ENCODE data around the gene TMEM89. TPM values are rescaled to one million over a fixed set of nuclear protein-coding genes. Genes with fewer than 3 reads are reported as not detected.
A peak's percentile ranks its signal among the peaks of the same experiment; 100 is the strongest.

TMEM89 gene
- total and polyA plus RNA-seq, 2 of the 13 experiments (the other 11 are each of a cell fraction or from before 2014, with no cell fraction given), result 0.31 to 0.59 TPM

DNA sequence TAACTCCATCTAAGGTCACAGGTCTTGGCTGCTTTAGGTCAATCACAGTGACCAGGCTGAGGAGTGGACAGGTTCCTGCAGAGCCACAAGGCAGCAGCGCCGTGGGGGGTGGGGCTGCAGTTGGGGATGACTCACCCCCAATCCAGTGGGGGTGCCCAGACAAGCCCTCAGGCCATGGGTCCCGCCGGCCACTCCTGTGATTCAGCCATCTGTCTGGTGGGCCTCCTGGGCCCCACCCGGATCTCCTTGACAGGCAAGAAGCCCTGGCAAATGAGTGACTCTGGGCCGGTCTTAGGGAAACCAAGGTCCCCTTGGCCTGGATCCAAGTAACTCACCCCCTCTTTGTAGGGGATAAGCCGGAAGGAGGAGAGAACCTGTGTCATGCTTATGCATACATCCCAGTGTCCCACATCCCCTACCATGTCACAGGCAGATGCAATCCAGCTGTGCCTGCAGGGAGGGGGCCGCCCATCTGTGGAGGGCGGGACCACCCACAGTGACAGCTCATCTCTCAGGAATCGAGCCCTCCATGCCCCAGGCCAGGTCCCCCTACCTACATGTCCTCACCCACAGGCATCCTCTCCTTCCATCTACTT is 25.9 kb downstream of the TMEM89 start (continued):
- TF ChIP-seq, protein P1, sequence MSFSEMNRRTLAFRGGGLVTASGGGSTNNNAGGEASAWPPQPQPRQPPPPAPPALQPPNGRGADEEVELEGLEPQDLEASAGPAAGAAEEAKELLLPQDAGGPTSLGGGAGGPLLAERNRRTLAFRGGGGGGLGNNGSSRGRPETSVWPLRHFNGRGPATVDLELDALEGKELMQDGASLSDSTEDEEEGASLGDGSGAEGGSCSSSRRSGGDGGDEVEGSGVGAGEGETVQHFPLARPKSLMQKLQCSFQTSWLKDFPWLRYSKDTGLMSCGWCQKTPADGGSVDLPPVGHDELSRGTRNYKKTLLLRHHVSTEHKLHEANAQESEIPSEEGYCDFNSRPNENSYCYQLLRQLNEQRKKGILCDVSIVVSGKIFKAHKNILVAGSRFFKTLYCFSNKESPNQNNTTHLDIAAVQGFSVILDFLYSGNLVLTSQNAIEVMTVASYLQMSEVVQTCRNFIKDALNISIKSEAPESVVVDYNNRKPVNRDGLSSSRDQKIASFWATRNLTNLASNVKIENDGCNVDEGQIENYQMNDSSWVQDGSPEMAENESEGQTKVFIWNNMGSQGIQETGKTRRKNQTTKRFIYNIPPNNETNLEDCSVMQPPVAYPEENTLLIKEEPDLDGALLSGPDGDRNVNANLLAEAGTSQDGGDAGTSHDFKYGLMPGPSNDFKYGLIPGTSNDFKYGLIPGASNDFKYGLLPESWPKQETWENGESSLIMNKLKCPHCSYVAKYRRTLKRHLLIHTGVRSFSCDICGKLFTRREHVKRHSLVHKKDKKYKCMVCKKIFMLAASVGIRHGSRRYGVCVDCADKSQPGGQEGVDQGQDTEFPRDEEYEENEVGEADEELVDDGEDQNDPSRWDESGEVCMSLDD (CRISPR knock-in tag; IDR thresholded peaks at IDR 0.05; ENCODE audit: borderline replicate concordance), result peak; percentile 72; the same call in 1 of the 2 replicates
- 0 out of 2 replicates have a peak, but pooled peaks have one; percentile 9 for TF ChIP-seq ZFX (CRISPR knock-in tag; IDR thresholded peaks at IDR 0.05; ENCODE audit: low read depth)
- no peak for TF ChIP-seq ZFYVE20 (CRISPR knock-in tag; IDR thresholded peaks at IDR 0.05; ENCODE audit: borderline replicate concordance, low read depth)
- peak; percentile 41 for TF ChIP-seq AGO1 (IDR thresholded peaks at IDR 0.05; ENCODE audit: low read depth, low read length, poor library complexity, severe bottlenecking)
- TF ChIP-seq RFX1 (IDR thresholded peaks at IDR 0.05), result no peak
- TF ChIP-seq ZFY (CRISPR knock-in tag; IDR thresholded peaks at IDR 0.05), result no peak
- TF ChIP-seq, protein P2, sequence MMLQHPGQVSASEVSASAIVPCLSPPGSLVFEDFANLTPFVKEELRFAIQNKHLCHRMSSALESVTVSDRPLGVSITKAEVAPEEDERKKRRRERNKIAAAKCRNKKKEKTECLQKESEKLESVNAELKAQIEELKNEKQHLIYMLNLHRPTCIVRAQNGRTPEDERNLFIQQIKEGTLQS (CRISPR knock-in tag; IDR thresholded peaks at IDR 0.05), result peak; percentile 59
- TF ChIP-seq TMF1 (CRISPR knock-in tag; IDR thresholded peaks at IDR 0.05; ENCODE audit: low read depth), result no peak
- no peak for TF ChIP-seq SIN3B (IDR thresholded peaks at IDR 0.05; ENCODE audit: low read length)
- TF ChIP-seq ELF4 (CRISPR knock-in tag; IDR thresholded peaks at IDR 0.05; ENCODE audit: borderline replicate concordance), result no peak
- TF ChIP-seq E2F2 (CRISPR knock-in tag; IDR thresholded peaks at IDR 0.05; ENCODE audit: borderline replicate concordance), result no peak
- TF ChIP-seq ZFP1 (CRISPR knock-in tag; IDR thresholded peaks at IDR 0.05), result no peak
- TF ChIP-seq, protein P3, sequence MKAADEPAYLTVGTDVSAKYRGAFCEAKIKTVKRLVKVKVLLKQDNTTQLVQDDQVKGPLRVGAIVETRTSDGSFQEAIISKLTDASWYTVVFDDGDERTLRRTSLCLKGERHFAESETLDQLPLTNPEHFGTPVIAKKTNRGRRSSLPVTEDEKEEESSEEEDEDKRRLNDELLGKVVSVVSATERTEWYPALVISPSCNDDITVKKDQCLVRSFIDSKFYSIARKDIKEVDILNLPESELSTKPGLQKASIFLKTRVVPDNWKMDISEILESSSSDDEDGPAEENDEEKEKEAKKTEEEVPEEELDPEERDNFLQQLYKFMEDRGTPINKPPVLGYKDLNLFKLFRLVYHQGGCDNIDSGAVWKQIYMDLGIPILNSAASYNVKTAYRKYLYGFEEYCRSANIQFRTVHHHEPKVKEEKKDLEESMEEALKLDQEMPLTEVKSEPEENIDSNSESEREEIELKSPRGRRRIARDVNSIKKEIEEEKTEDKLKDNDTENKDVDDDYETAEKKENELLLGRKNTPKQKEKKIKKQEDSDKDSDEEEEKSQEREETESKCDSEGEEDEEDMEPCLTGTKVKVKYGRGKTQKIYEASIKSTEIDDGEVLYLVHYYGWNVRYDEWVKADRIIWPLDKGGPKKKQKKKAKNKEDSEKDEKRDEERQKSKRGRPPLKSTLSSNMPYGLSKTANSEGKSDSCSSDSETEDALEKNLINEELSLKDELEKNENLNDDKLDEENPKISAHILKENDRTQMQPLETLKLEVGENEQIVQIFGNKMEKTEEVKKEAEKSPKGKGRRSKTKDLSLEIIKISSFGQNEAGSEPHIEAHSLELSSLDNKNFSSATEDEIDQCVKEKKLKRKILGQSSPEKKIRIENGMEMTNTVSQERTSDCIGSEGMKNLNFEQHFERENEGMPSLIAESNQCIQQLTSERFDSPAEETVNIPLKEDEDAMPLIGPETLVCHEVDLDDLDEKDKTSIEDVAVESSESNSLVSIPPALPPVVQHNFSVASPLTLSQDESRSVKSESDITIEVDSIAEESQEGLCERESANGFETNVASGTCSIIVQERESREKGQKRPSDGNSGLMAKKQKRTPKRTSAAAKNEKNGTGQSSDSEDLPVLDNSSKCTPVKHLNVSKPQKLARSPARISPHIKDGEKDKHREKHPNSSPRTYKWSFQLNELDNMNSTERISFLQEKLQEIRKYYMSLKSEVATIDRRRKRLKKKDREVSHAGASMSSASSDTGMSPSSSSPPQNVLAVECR (CRISPR knock-in tag; IDR thresholded peaks at IDR 0.05; ENCODE audit: borderline replicate concordance), result peak; percentile 35; the same call in 1 of the 2 replicates
- TF ChIP-seq NFE2L2 (IDR thresholded peaks at IDR 0.05; ENCODE audit: low read length), result no peak
- no peak for TF ChIP-seq KLF13 (CRISPR knock-in tag; IDR thresholded peaks at IDR 0.05)
- TF ChIP-seq PBX2 (CRISPR knock-in tag; IDR thresholded peaks at IDR 0.05), result no peak
- peak; percentile 79 for TF ChIP-seq FOSL2 (CRISPR knock-in tag; IDR thresholded peaks at IDR 0.05)
- no peak for TF ChIP-seq CAMTA2 (CRISPR knock-in tag; IDR thresholded peaks at IDR 0.05; ENCODE audit: borderline replicate concordance)
